SU-DHL-6 (cell line): ENCODE measurements around the gene FAM110A.

Experiments used
- H2AFZ ChIP-seq: fragments of 200-600 bp; sonication (generic); 2 replicates; pipeline ENCODE4 v1.6.1; 2014; ENCODE audit warnings: low read depth, mild to moderate bottlenecking, moderate library complexity, mixed read lengths, antibody characterized with exemption, low read length; ENCODE audit not compliant: severe bottlenecking
- H3F3A ChIP-seq: fragments of 200-600 bp; shearing (Covaris generic); 2 replicates; pipeline ENCODE4 v1.6.0; 2016; ENCODE audit warnings: antibody characterized with exemption, mild to moderate bottlenecking; ENCODE audit not compliant: insufficient read depth
- H3K27ac ChIP-seq: fragments of 200-600 bp; sonication (generic); 2 replicates; pipeline ENCODE4 v1.5.1; 2016; ENCODE audit warnings: low read depth, mild to moderate bottlenecking, low read length, moderate library complexity, mixed read lengths
- H3K27me3 ChIP-seq: fragments of 200-600 bp; sonication (generic), shearing (Covaris generic); 2 replicates; pipeline ENCODE4 v1.6.0; 2014; ENCODE audit warnings: mild to moderate bottlenecking, low read length
- H3K36me3 ChIP-seq: fragments of 200-600 bp; sonication (generic); 2 replicates; pipeline ENCODE4 v1.6.1; 2014; ENCODE audit warnings: mild to moderate bottlenecking, low read length, mixed read lengths
- H3K4me2 ChIP-seq: fragments of 300-600, 200-600 bp; shearing (Covaris generic), sonication (generic); 2 replicates; pipeline ENCODE4 v1.6.0; 2014; ENCODE audit warnings: low read length, low read depth, mild to moderate bottlenecking; ENCODE audit not compliant: poor library complexity, severe bottlenecking
- H3K4me3 ChIP-seq: fragments of 200-600 bp; sonication (generic); 2 replicates; pipeline ENCODE4 v1.5.1; 2014; ENCODE audit warnings: antibody characterized with exemption, low read length, mild to moderate bottlenecking, mixed read lengths; ENCODE audit not compliant: insufficient read depth, poor library complexity, severe bottlenecking
- H3K79me2 ChIP-seq: fragments of 200-600 bp; sonication (generic); 2 replicates; pipeline ENCODE4 v1.6.1; 2014; ENCODE audit warnings: mild to moderate bottlenecking, low read length, moderate library complexity; ENCODE audit not compliant: insufficient read depth
- H3K9ac ChIP-seq: fragments of 200-600 bp; sonication (generic); 2 replicates; pipeline ENCODE4 v1.7.0; 2014; ENCODE audit warnings: mild to moderate bottlenecking, low read length
- H3K9me2 ChIP-seq: fragments of 200-600 bp; sonication (generic); replicated peaks from 2 replicates; pipeline ENCODE4 v1.6.1; 2014; ENCODE audit warnings: low read length; ENCODE audit not compliant: insufficient read depth
- H3K9me3 ChIP-seq: fragments of 200-600 bp; sonication (generic); 2 replicates; pipeline ENCODE4 v1.6.1; 2014; ENCODE audit warnings: low read length, mixed read lengths; ENCODE audit not compliant: insufficient read depth
- H4K20me1 ChIP-seq: fragments of 200-600 bp; sonication (generic); 2 replicates; pipeline ENCODE4 v1.6.1; 2014; ENCODE audit warnings: low read depth, mild to moderate bottlenecking, antibody characterized with exemption, low read length, moderate library complexity, mixed read lengths
- CTCF ChIP-seq: fragments of 200-600 bp; sonication (generic); IDR thresholded peaks from one replicate; pipeline ENCODE4 v1.5.1; 2017; ENCODE audit warnings: antibody characterized with exemption, mild to moderate bottlenecking, low read length, moderate library complexity; ENCODE audit not compliant: insufficient read depth, poor library complexity, severe bottlenecking
- EZH2phosphoT487 ChIP-seq: fragments of 200-600 bp; sonication (generic), shearing (Covaris generic); conservative IDR thresholded peaks from 2 replicates; pipeline ENCODE4 v1.6.1; 2018; ENCODE audit warnings: mild to moderate bottlenecking, antibody characterized with exemption, low read length, moderate library complexity, mixed read lengths

Gene FAM110A

GRCh38 chr20:818001-818664 lies 15.4 kb upstream of the FAM110A start:
- H3K27me3 ChIP-seq, result no peaks in the 10 kb centered on the region
- H4K20me1 ChIP-seq, result no peaks in the 10 kb centered on the region
- no peaks in the 10 kb centered on the region for H3K36me3 ChIP-seq
- H3K9ac ChIP-seq, result no peak overlapping the region
- H3K9me3 ChIP-seq, result no peaks in the 10 kb centered on the region
- H3K4me2 ChIP-seq, result no peak overlapping the region
- H3F3A ChIP-seq, result no peaks in the 10 kb centered on the region
- no peak overlapping the region for H2AFZ ChIP-seq
- H3K9me2 ChIP-seq, result no peaks in the 10 kb centered on the region
- no peak overlapping the region for H3K4me3 ChIP-seq
- TF ChIP-seq EZH2phosphoT487 (no peak), CTCF (no peak)
- H3K27ac ChIP-seq, result no peak overlapping the region
- no peaks in the 10 kb centered on the region for H3K79me2 ChIP-seq

GRCh38 chr20:819680-820322 lies 13.7 kb upstream of the FAM110A start:
- no peaks in the 10 kb centered on the region for H3K27me3 ChIP-seq
- no peak overlapping the region for H3K27ac ChIP-seq
- no peaks in the 10 kb centered on the region for H3K9me3 ChIP-seq
- H3K9ac ChIP-seq, result no peak overlapping the region
- no peak overlapping the region for H3K4me2 ChIP-seq
- no peaks in the 10 kb centered on the region for H3K9me2 ChIP-seq
- H4K20me1 ChIP-seq, result no peaks in the 10 kb centered on the region
- no peak overlapping the region for H3K4me3 ChIP-seq
- H2AFZ ChIP-seq, result no peak overlapping the region
- H3F3A ChIP-seq, result no peaks in the 10 kb centered on the region
- no peaks in the 10 kb centered on the region for H3K36me3 ChIP-seq
- H3K79me2 ChIP-seq, result no peaks in the 10 kb centered on the region
- TF ChIP-seq EZH2phosphoT487 (no peak), CTCF (no peak)

GRCh38 chr20:820323-820953 lies 13.1 kb upstream of the FAM110A start:
- TF ChIP-seq CTCF (no peak), EZH2phosphoT487 (no peak)
- Histone ChIP-seq H3K36me3 (no peaks in the 10 kb centered on the region), H3K4me3 (no peak overlapping the region), H3K9me2 (no peaks in the 10 kb centered on the region), H3K79me2 (no peaks in the 10 kb centered on the region), H4K20me1 (no peaks in the 10 kb centered on the region), H3K27ac (no peak overlapping the region), H3K27me3 (no peaks in the 10 kb centered on the region), H3K9ac (no peak overlapping the region), H3K4me2 (no peak overlapping the region), H3K9me3 (no peaks in the 10 kb centered on the region), H2AFZ (no peak overlapping the region), H3F3A (no peaks in the 10 kb centered on the region)
